A673 (cell line): ENCODE measurements around the gene BLZF1.

Source experiments
- EZH2 ChIP-seq: fragments of 200-600 bp; sonication (generic); IDR thresholded peaks from 2 replicates; pipeline ENCODE4 v1.6.1; 2017; ENCODE audit warnings: borderline replicate concordance, low read depth, mild to moderate bottlenecking, mixed read lengths, antibody characterized with exemption, low read length; ENCODE audit not compliant: poor library complexity, severe bottlenecking
- TF ChIP-seq, protein P1 (sequence below): fragments of 300-800, 200-600 bp; sonication (generic); conservative IDR thresholded peaks from 2 replicates; pipeline ENCODE4 v1.5.1; 2017; ENCODE audit warnings: low read depth, mild to moderate bottlenecking, antibody characterized with exemption, low read length, moderate library complexity, mixed read lengths

DNA sequence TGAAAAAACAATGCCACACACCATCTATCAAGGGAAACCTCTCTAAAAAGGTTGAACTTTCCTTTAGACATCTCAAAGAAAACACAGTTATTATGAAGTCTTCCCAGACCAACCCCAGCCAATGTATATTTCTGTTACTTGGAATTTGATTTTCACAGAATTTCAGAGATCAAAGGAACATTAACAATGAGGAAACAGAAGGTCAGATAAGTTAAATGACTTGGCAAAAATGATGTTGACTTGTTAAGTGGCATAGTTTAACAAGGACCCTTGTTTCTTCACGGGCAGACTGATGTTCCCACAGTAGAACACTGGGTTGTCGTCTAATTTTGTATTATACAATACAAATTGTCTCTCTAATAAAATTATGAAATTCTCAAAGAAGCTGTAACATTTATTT lies 29.4 kb upstream of the BLZF1 start:
- TF ChIP-seq, protein P1, sequence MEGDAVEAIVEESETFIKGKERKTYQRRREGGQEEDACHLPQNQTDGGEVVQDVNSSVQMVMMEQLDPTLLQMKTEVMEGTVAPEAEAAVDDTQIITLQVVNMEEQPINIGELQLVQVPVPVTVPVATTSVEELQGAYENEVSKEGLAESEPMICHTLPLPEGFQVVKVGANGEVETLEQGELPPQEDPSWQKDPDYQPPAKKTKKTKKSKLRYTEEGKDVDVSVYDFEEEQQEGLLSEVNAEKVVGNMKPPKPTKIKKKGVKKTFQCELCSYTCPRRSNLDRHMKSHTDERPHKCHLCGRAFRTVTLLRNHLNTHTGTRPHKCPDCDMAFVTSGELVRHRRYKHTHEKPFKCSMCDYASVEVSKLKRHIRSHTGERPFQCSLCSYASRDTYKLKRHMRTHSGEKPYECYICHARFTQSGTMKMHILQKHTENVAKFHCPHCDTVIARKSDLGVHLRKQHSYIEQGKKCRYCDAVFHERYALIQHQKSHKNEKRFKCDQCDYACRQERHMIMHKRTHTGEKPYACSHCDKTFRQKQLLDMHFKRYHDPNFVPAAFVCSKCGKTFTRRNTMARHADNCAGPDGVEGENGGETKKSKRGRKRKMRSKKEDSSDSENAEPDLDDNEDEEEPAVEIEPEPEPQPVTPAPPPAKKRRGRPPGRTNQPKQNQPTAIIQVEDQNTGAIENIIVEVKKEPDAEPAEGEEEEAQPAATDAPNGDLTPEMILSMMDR: no peak
- TF ChIP-seq EZH2: no peak
